ENCODE measurements around the gene TSPAN3. TPM values are rescaled to one million over a fixed set of nuclear protein-coding genes. Genes with fewer than 3 reads are reported as not detected.
A peak's percentile ranks its signal among the peaks of the same experiment; 100 is the strongest.

The TSPAN3 gene
- total RNA-seq, 2 experiments from 2014 or later: 35.2 to 47.2 TPM

DNA sequence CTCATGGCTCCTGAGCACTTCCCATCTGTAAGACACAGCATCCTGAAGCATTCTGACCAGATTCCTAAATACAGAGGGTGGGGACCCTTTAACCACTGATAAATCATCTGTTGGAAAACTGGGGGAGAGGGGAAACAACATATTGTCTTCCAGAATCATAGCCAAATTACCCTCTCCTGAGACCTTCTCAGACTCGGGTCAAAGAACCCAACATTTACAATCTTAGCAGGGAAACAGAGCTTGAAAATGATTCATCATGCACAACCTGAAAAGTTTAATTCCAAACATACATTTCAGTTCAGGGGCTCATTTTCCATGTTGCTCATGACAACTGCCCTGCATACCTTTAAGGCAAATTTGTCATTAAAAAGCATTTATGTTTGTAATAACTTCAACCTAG lies 48.5 kb upstream of the TSPAN3 start:
- no TSS peak for BruUV-seq (replicated peaks)
- no peak for DNase-seq (ENCODE audit: low spot score)
- Histone ChIP-seq H3K4me3 (ENCODE audit: low read depth, low read length, poor library complexity, severe bottlenecking) (no peak overlapping the region), H3K9me3 (ENCODE audit: low read length) (no peaks in the 10 kb centered on the region), H3K36me3 (ENCODE audit: insufficient read depth, low read length) (no peaks in the 10 kb centered on the region), H3K27ac (ENCODE audit: low read depth, low read length, poor library complexity, severe bottlenecking) (no peak overlapping the region), H3K4me1 (ENCODE audit: insufficient read depth, low read length, poor library complexity, severe bottlenecking) (no peaks in the 10 kb centered on the region), H3K9me2 (ENCODE audit: insufficient read depth, low read length) (no peaks in the 10 kb centered on the region), H3K4me2 (ENCODE audit: low read length) (no peak overlapping the region), H4K20me1 (ENCODE audit: insufficient read depth, low read length) (no peaks in the 10 kb centered on the region), H3K79me2 (ENCODE audit: insufficient read depth, low read depth, low read length) (no peaks in the 10 kb centered on the region), H2AFZ (ENCODE audit: low read length) (no peak overlapping the region)
- ChIA-PET POLR2A (interaction anchor here (0.6 to 1.2 kb wide), 3 partner anchors 47 to 155 kb away, joined by 3 read pairs; no protein-coding TSS in a partner anchor), CTCF (ENCODE audit: unreplicated experiment) (interaction anchor here (1.0 to 3.1 kb wide), 3 partner anchors 12 to 424 kb away, joined by 3 to 12 read pairs (median 3); no protein-coding TSS in a partner anchor)
- TF ChIP-seq, protein P1, sequence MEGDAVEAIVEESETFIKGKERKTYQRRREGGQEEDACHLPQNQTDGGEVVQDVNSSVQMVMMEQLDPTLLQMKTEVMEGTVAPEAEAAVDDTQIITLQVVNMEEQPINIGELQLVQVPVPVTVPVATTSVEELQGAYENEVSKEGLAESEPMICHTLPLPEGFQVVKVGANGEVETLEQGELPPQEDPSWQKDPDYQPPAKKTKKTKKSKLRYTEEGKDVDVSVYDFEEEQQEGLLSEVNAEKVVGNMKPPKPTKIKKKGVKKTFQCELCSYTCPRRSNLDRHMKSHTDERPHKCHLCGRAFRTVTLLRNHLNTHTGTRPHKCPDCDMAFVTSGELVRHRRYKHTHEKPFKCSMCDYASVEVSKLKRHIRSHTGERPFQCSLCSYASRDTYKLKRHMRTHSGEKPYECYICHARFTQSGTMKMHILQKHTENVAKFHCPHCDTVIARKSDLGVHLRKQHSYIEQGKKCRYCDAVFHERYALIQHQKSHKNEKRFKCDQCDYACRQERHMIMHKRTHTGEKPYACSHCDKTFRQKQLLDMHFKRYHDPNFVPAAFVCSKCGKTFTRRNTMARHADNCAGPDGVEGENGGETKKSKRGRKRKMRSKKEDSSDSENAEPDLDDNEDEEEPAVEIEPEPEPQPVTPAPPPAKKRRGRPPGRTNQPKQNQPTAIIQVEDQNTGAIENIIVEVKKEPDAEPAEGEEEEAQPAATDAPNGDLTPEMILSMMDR (conservative IDR thresholded peaks at IDR 0.05; ENCODE audit: low read length): no peak
- TF ChIP-seq EZH2phosphoT487 (IDR thresholded peaks at IDR 0.05; ENCODE audit: borderline replicate concordance, low read depth, low read length): no peak
- intact Hi-C loops (cut with micrococcal nuclease; ENCODE audit: unreplicated experiment): loop anchor here (2.0 kb wide), 2 partner anchors 63 to 377 kb away; no protein-coding TSS in a partner anchor

DNA sequence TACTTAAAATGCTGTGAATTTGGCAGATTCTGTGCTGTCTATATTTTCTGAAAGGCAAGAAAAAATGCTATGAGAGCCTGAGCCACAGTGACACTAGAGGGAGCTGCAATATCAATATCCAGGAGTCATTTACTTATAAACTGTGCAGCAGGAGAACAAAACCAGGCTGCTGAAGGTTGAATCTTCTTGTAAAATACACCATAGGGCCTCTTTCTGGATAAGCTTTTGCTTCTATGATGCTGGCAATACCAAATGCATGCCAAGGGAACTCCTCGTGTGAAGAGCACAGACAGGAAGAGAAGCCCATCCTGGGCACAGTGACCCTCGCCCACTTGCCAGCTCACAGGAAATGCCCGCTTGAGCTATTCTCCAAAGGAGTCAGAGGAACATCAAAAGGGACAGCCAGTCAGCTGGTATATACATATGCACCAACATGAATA lies 48.0 kb upstream of the TSPAN3 start:
- ChIA-PET CTCF (ENCODE audit: unreplicated experiment) (interaction anchor here (1.0 to 3.1 kb wide), 3 partner anchors 11 to 424 kb away, joined by 3 to 12 read pairs (median 3); no protein-coding TSS in a partner anchor), POLR2A (interaction anchor here (0.7 to 1.2 kb wide), 4 partner anchors 59 to 605 kb away, joined by 3 to 4 read pairs (median 4); no protein-coding TSS in a partner anchor)
- no peaks in the 10 kb centered on the region for H3K4me1 ChIP-seq (ENCODE audit: insufficient read depth, low read length, poor library complexity, severe bottlenecking)
- peak; percentile 67 for DNase-seq (ENCODE audit: low spot score)
- H3K79me2 ChIP-seq (ENCODE audit: insufficient read depth, low read depth, low read length): no peaks in the 10 kb centered on the region
- H3K36me3 ChIP-seq (ENCODE audit: insufficient read depth, low read length): no peaks in the 10 kb centered on the region
- intact Hi-C loops (cut with micrococcal nuclease; ENCODE audit: unreplicated experiment): loop anchor here (1.0 to 2.0 kb wide), 3 partner anchors 64 to 424 kb away; no protein-coding TSS in a partner anchor
- H3K9me3 ChIP-seq (ENCODE audit: low read length): no peaks in the 10 kb centered on the region
- no peak overlapping the region for H3K4me2 ChIP-seq (ENCODE audit: low read length)
- no peak overlapping the region for H3K4me3 ChIP-seq (ENCODE audit: low read depth, low read length, poor library complexity, severe bottlenecking)
- H4K20me1 ChIP-seq (ENCODE audit: insufficient read depth, low read length): no peaks in the 10 kb centered on the region
- no peak overlapping the region for H2AFZ ChIP-seq (ENCODE audit: low read length)
- H3K9me2 ChIP-seq (ENCODE audit: insufficient read depth, low read length): no peaks in the 10 kb centered on the region
- BruUV-seq (replicated peaks): no TSS peak
- no peak overlapping the region for H3K27ac ChIP-seq (ENCODE audit: low read depth, low read length, poor library complexity, severe bottlenecking)
- TF ChIP-seq EZH2phosphoT487 (IDR thresholded peaks at IDR 0.05; ENCODE audit: borderline replicate concordance, low read depth, low read length): no peak
- TF ChIP-seq, protein P1 (conservative IDR thresholded peaks at IDR 0.05; ENCODE audit: low read length): peak; percentile 94

DNA sequence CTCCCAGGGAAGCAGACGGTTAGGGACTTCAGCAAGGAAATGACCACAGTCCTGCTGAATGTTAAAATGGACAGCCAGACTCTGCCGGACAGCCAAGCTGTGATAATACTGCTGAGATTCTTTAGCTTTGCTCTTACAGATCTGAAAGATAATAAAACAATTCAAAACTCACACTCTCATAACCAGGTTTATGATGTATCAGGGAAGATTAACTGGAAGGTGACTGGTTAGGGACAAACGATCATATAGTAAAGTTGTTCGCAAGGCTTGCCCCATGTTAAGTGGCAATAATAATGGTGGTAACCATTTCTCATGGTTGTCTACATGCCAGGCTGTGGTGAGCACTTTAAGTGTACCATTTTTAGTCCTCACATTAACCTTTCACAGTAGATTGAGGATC lies 44.3 kb upstream of the TSPAN3 start:
- H3K4me1 ChIP-seq (ENCODE audit: insufficient read depth, low read length, poor library complexity, severe bottlenecking): no peaks in the 10 kb centered on the region
- no peaks in the 10 kb centered on the region for H3K9me2 ChIP-seq (ENCODE audit: insufficient read depth, low read length)
- H3K36me3 ChIP-seq (ENCODE audit: insufficient read depth, low read length): no peaks in the 10 kb centered on the region
- ChIA-PET POLR2A (no interaction called here), CTCF (ENCODE audit: unreplicated experiment) (no interaction called here)
- no peak overlapping the region for H3K27ac ChIP-seq (ENCODE audit: low read depth, low read length, poor library complexity, severe bottlenecking)
- BruUV-seq (replicated peaks): no TSS peak
- TF ChIP-seq, protein P1 (conservative IDR thresholded peaks at IDR 0.05; ENCODE audit: low read length): no peak
- no peak for TF ChIP-seq EZH2phosphoT487 (IDR thresholded peaks at IDR 0.05; ENCODE audit: borderline replicate concordance, low read depth, low read length)
- H3K9me3 ChIP-seq (ENCODE audit: low read length): no peaks in the 10 kb centered on the region
- no peak overlapping the region for H3K4me3 ChIP-seq (ENCODE audit: low read depth, low read length, poor library complexity, severe bottlenecking)
- intact Hi-C loops (cut with micrococcal nuclease; ENCODE audit: unreplicated experiment): no loop called here
- no peak overlapping the region for H2AFZ ChIP-seq (ENCODE audit: low read length)
- H3K79me2 ChIP-seq (ENCODE audit: insufficient read depth, low read depth, low read length): no peaks in the 10 kb centered on the region
- H4K20me1 ChIP-seq (ENCODE audit: insufficient read depth, low read length): no peaks in the 10 kb centered on the region
- DNase-seq (ENCODE audit: low spot score): no peak
- no peak overlapping the region for H3K4me2 ChIP-seq (ENCODE audit: low read length)

Measured in OCI-LY7 (cell line).